Cardiac muscle cell (in vitro differentiated cells and primary cell): ENCODE results near the gene STK17B. TPM values are rescaled to one million over a fixed set of nuclear protein-coding genes. Genes with fewer than 3 reads are reported as not detected.

Source experiments
- DNase-seq, 2 donors: peaks; one replicate each; pipeline versions ENCODE4 v3.0.0 to v3.0.0-alpha.2; 2010 to 2017; ENCODE audit warnings: low read depth in 1 of 2, low spot score in 1 of 2
- H3K27ac ChIP-seq: fragments of 200-600 bp; sonication (generic); 2 replicates; pipeline ENCODE4 v1.5.1; 2016
- H3K27me3 ChIP-seq: fragments of 200-600 bp; sonication (generic); 2 replicates; pipeline ENCODE4 v1.6.0; 2016; ENCODE audit warnings: control low read depth
- H3K36me3 ChIP-seq: fragments of 200-600 bp; sonication (generic); 2 replicates; pipeline ENCODE4 v1.5.1; 2016; ENCODE audit warnings: control low read depth
- H3K4me1 ChIP-seq: fragments of 200-600 bp; sonication (generic); 2 replicates; pipeline ENCODE4 v1.8.1; 2017; ENCODE audit warnings: low read depth, mild to moderate bottlenecking, mixed run types
- H3K4me3 ChIP-seq: fragments of 200-600 bp; sonication (generic); 2 replicates; pipeline ENCODE4 v1.5.1; 2016; ENCODE audit warnings: mild to moderate bottlenecking
- H3K9me3 ChIP-seq: fragments of 200-600 bp; sonication (generic); 2 replicates; pipeline ENCODE4 v1.5.1; 2017; ENCODE audit warnings: low read depth, mild to moderate bottlenecking, control low read depth
- CTCF ChIP-seq: IDR thresholded peaks from 2 replicates; pipeline ENCODE4 v1.5.1; 2012; ENCODE audit warnings: low read depth, mild to moderate bottlenecking, low read length
- polyA plus RNA-seq: library from polyadenylated mRNA; unstranded; fragments of >200 nt; fragmentation: Nextera tagmentation; extraction: Ambion mirVana; gene quantifications from 2 replicates; pipeline ENCODE4 v1.2.1, GENCODE V29; 2016
- total RNA-seq: library from RNA; depleted of rRNA; stranded (reverse); fragments of >200 nt; gene quantifications from 2 replicates; pipeline ENCODE4 v1.2.3, GENCODE V29; 2016

STK17B gene
- total and polyA plus RNA-seq, 2 experiments from 2014 or later = 2.6 to 12.9 TPM

GRCh38 chr2:196113061-196113974 lies 58.1 kb downstream of the STK17B start:
- TF ChIP-seq CTCF = no peak
- Histone ChIP-seq H3K27me3 (no peaks in the 10 kb centered on the region), H3K4me3 (no peak overlapping the region), H3K4me1 (peaks cover 12% of the 10 kb centered on the region), H3K36me3 (no peaks in the 10 kb centered on the region), H3K27ac (peak overlapping the region; percentile 24), H3K9me3 (no peaks in the 10 kb centered on the region)
- peak in 1 of 2 donors; percentile 74 for DNase-seq

DNA sequence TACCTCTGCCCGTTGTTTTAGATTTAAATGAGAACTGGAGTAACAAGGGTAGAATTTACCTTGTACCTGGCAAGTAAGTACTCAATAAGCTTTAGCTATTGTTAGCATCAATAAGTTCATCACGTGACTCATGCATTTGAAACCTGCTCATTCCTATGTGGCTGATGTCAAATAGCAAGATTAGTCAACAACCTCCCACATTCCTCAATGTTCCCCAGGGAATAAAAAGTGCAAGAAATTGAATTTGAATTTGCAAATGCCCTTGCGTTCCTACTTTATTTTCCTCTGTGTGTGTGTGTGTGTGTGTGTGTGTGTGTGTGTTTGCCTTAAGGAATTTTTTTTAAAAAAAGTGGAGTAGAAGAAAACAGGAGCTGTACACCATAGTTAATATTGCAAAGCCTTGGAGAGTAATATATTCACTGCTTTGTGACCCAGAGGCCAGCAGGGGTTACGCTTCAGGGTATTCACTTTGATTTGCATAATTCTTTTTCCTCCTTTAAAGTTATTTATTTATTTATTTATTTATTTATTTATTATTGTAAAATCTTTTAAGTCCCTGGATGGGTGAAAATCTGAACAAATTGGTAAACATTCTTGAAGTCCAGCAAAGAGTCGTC lies 58.9 kb downstream of the STK17B start:
- no peaks in the 10 kb centered on the region for H3K27me3 ChIP-seq
- H3K4me1 ChIP-seq = peaks cover 12% of the 10 kb centered on the region
- no peak overlapping the region for H3K4me3 ChIP-seq
- no peak overlapping the region for H3K27ac ChIP-seq
- no peaks in the 10 kb centered on the region for H3K36me3 ChIP-seq
- no peak for TF ChIP-seq CTCF
- DNase-seq = peak in 1 of 2 donors; percentile 85
- no peaks in the 10 kb centered on the region for H3K9me3 ChIP-seq

DNA sequence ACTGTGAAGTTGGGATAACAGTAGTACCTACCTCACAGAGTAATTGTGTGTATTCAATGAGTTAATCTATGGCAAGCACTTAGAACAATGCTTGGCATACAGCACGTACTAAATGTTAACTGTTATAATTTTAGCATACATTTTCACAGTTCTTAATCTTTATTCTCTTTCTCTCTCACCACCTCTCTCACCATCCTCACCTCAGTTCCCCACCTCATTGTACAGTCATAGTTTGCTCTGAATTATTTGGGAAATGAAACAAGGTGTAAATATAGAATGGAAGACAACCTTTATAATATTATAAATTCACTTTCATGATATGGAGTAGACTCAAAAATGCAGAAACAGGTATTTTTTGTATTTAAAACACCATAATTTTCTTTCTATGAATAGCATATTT lies 62.8 kb downstream of the STK17B start:
- Histone ChIP-seq H3K9me3 (no peaks in the 10 kb centered on the region), H3K36me3 (no peaks in the 10 kb centered on the region), H3K4me1 (peaks cover 12% of the 10 kb centered on the region), H3K4me3 (no peak overlapping the region), H3K27ac (no peak overlapping the region), H3K27me3 (no peaks in the 10 kb centered on the region)
- TF ChIP-seq CTCF = no peak
- DNase-seq = no peak

- H3K27ac ChIP-seq = no peak overlapping the region
- no peak overlapping the region for H3K4me3 ChIP-seq
- no peaks in the 10 kb centered on the region for H3K9me3 ChIP-seq
- no peak for DNase-seq
- no peaks in the 10 kb centered on the region for H3K27me3 ChIP-seq
- no peaks in the 10 kb centered on the region for H3K4me1 ChIP-seq
- no peaks in the 10 kb centered on the region for H3K36me3 ChIP-seq
- no peak for TF ChIP-seq CTCF
Observed at GRCh38 chr2:196105951-196106350, 65.4 kb downstream of the STK17B start.

DNA sequence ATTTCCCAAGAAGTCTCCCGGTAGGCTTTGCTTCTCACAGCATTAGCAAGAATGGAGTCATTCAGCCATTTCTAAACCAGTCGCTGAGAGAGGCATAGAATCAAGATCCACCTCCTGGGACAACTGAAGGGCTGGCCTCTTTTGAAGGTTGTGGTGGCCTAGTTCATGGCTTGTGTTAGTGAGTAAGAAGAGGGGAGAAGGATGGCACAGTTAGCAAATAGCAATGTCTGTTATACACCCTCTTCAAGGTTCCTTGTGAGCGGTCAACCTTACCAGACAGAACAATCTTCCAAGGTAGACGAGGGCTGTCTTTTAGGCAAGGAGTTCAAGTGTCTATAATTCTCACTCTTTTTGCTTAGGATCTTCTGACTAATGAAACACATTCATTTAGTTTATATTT lies 67.3 kb downstream of the STK17B start:
- no peak for DNase-seq
- TF ChIP-seq CTCF = no peak
- Histone ChIP-seq H3K36me3 (no peaks in the 10 kb centered on the region), H3K9me3 (no peaks in the 10 kb centered on the region), H3K27ac (no peak overlapping the region), H3K4me1 (no peaks in the 10 kb centered on the region), H3K4me3 (no peak overlapping the region), H3K27me3 (no peaks in the 10 kb centered on the region)
